B cell (primary cell): ENCODE measurements around the gene SYMPK. TPM values are rescaled to one million over a fixed set of nuclear protein-coding genes. Genes with fewer than 3 reads are reported as not detected.

Source experiments
- ATAC-seq: fragments of 200-7000 bp; cut with Tn5 transposase; one replicate; pipeline ENCODE4 v1.10.0; 2021; ENCODE audit warnings: low read depth, mild to moderate bottlenecking, moderate number of reproducible peaks, moderate library complexity
- CTCF ChIA-PET: fragments of 350-600 bp; sonication (Branson Sonifier 250); formaldehyde crosslinking; loops from one replicate; lab custom pipeline; 2021; ENCODE audit warnings: antibody characterized with exemption, inconsistent platforms; lab: Charles Lee
- POLR2A ChIA-PET: fragments of 350-600 bp; sonication (Branson Sonifier 250); formaldehyde crosslinking; loops from one replicate; lab custom pipeline; 2021; ENCODE audit warnings: antibody characterized with exemption; lab: Charles Lee
- DNase-seq: peaks from one replicate; pipeline ENCODE4 v3.0.0; 2013
- H2AFZ ChIP-seq: 2 replicates; pipeline ENCODE4 v1.6.1; 2012; ENCODE audit warnings: mild to moderate bottlenecking, low read depth, low read length; ENCODE audit not compliant: insufficient read depth, poor library complexity, severe bottlenecking
- H3K27ac ChIP-seq, 2 donors: 1 replicate in 1 of 2; 2 replicates in 1 of 2; pipeline ENCODE4 v1.5.1; 2012 to 2013; ENCODE audit warnings: low read length in 2 of 2, mild to moderate bottlenecking in 2 of 2, moderate library complexity in 1 of 2
- H3K27me3 ChIP-seq, 4 experiments: fragments of 200-600 bp in 1 of 4; sonication (generic) in 1 of 4; replicated peaks in 1 of 4; 1 replicate in 2 of 4; 2 replicates in 2 of 4; pipeline versions ENCODE4 v1.6.1 to v1.7.0; 2013 to 2016; ENCODE audit warnings: low read length in 3 of 4, mild to moderate bottlenecking in 2 of 4, mixed read lengths in 1 of 4, moderate library complexity in 1 of 4; ENCODE audit not compliant: insufficient read depth in 4 of 4, control insufficient read depth in 3 of 4; ENCODE audit errors: control extremely low read depth in 1 of 4
- H3K36me3 ChIP-seq, 2 experiments: replicated peaks in 1 of 2; 1 replicate in 1 of 2; 2 replicates in 1 of 2; pipeline versions ENCODE4 v1.6.1 to v1.7.1; 2013; ENCODE audit warnings: low read length in 1 of 2; ENCODE audit not compliant: insufficient read depth in 2 of 2, control insufficient read depth in 1 of 2; ENCODE audit errors: control extremely low read depth in 1 of 2, extremely low read depth in 1 of 2
- H3K4me1 ChIP-seq, 2 donors: fragments of 200-600 bp in 1 of 2; sonication (generic) in 1 of 2; 1 replicate in 1 of 2; 2 replicates in 1 of 2; pipeline versions ENCODE4 v1.5.1 to v1.6.1; 2013 to 2017; ENCODE audit warnings: low read length in 2 of 2; ENCODE audit not compliant: control insufficient read depth in 2 of 2, insufficient read depth in 2 of 2
- H3K4me2 ChIP-seq: replicated peaks from 2 replicates; pipeline ENCODE3; 2012; ENCODE audit warnings: mild to moderate bottlenecking, low read depth, low read length; ENCODE audit not compliant: poor library complexity, severe bottlenecking
- H3K4me3 ChIP-seq, 5 experiments: fragments of 200-600 bp in 1 of 5; sonication (generic) in 1 of 5; 1 replicate in 3 of 5; 2 replicates in 2 of 5; pipeline versions ENCODE4 v1.5.1 to v1.7.0; 2011 to 2016; ENCODE audit warnings: low read length in 4 of 5, mild to moderate bottlenecking in 4 of 5, low read depth in 2 of 5, control low read depth in 1 of 5, moderate library complexity in 1 of 5; ENCODE audit not compliant: insufficient read depth in 1 of 5; ENCODE audit errors: control extremely low read depth in 1 of 5, extremely low read depth in 1 of 5
- H3K79me2 ChIP-seq: fragments of 200-600 bp; sonication (generic); one replicate; pipeline ENCODE4 v1.6.0; 2016; ENCODE audit warnings: low read length; ENCODE audit not compliant: control insufficient read depth, insufficient read depth
- H3K9ac ChIP-seq: fragments of 200-600 bp; sonication (generic); 2 replicates; pipeline ENCODE4 v1.6.1; 2017; ENCODE audit warnings: mild to moderate bottlenecking, low read length, moderate library complexity
- H3K9me3 ChIP-seq, 3 donors: one replicate each; pipeline versions ENCODE4 v1.6.1 to v1.7.1; 2013; ENCODE audit warnings: low read length in 2 of 3; ENCODE audit not compliant: control insufficient read depth in 2 of 3, insufficient read depth in 1 of 3; ENCODE audit errors: control extremely low read depth in 1 of 3
- H4K20me1 ChIP-seq: 2 replicates; pipeline ENCODE4 v1.6.0; 2012; ENCODE audit warnings: mild to moderate bottlenecking, low read length; ENCODE audit not compliant: insufficient read depth, control insufficient read depth, poor library complexity, severe bottlenecking
- H3K27ac Mint-ChIP-seq: one replicate; pipeline ENCODE4 v1.8.0; 2021; ENCODE audit warnings: mixed read lengths
- H3K27me3 Mint-ChIP-seq: one replicate; pipeline ENCODE4 v1.8.0; 2021; ENCODE audit warnings: mixed read lengths
- H3K4me1 Mint-ChIP-seq: one replicate; pipeline ENCODE4 v1.8.0; 2021; ENCODE audit warnings: mixed read lengths
- H3K4me3 Mint-ChIP-seq: one replicate; pipeline ENCODE4 v1.8.0; 2021; ENCODE audit warnings: mixed read lengths
- H3K9me3 Mint-ChIP-seq: one replicate; pipeline ENCODE4 v1.8.0; 2022; ENCODE audit warnings: mixed read lengths; ENCODE audit not compliant: insufficient read depth
- EZH2 ChIP-seq: IDR thresholded peaks from 2 replicates; pipeline ENCODE4 v1.6.1; 2012; ENCODE audit warnings: borderline replicate concordance, low read depth, mild to moderate bottlenecking, moderate library complexity, low read length; ENCODE audit not compliant: insufficient read depth, poor library complexity, severe bottlenecking
- WGBS: methylation state at CpG from one replicate; pipeline ENCODE4 v1.1.5; 2013; ENCODE audit warnings: missing lambda C conversion rate; ENCODE audit not compliant: insufficient coverage; 5-methylcytosine and 5-hydroxymethylcytosine counted together
- intact Hi-C: fragments of 100-400 bp; cut with micrococcal nuclease; formaldehyde crosslinking; loops from one replicate; pipeline ENCODE4 v1.10.0; 2022
- polyA plus RNA-seq: library from polyadenylated mRNA; depleted of rRNA; stranded (reverse); fragments of >200 nt; gene quantifications from 2 replicates; pipeline ENCODE4 v1.2.3, GENCODE V29; 2012
- total RNA-seq, 2 donors: library from RNA; stranded (reverse); fragments of 120-200 nt in 1 of 2; gene quantifications; 1 replicate in 1 of 2; 2 replicates in 1 of 2; pipeline versions ENCODE4 v1.2.3 to v1.2.4, GENCODE V29; 2013 to 2022
- TF ChIP-seq, protein P1 (sequence below): fragments of 200-600 bp; IDR thresholded peaks from one replicate; pipeline ENCODE4 v1.8.0; 2022; ENCODE audit warnings: antibody characterized with exemption, mild to moderate bottlenecking

SYMPK gene
- total and polyA plus RNA-seq, 2 donors (not counting 1 experiment from before 2014, with no cell fraction given): 119 to 138 TPM

DNA sequence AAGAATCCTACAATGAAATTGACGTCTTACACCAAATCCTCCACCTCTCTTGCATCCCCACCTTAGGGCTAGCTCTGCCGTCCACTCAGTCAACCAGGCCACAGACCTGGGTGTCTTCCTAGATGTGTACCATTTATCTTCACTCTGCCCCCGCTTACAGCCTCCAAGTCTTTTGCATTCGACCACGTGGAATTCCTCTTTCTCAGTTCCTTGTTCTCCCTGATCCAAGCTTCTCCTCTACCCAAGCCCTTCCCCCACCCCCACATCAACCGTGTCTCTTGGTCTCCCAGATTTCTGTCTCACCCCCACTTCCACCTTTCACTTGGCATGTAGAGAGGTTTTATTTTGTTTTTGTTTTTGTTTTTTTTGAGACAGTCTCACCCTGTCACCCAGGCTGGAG lies 69.1 kb downstream of the SYMPK start:
- Mint-ChIP-seq H3K9me3 (no peaks in the 10 kb centered on the region), H3K4me3 (peak overlapping the region; percentile 67), H3K4me1 (peaks cover 32% of the 10 kb centered on the region), H3K27ac (peak overlapping the region; percentile 61), H3K27me3 (peaks cover 8% of the 10 kb centered on the region)
- ChIA-PET CTCF (interaction anchor here (2.0 kb wide), 1 partner anchor 24 kb away, joined by 8 read pairs; no protein-coding TSS in a partner anchor), POLR2A (interaction anchor here (0.6 kb wide), 1 partner anchor 24 kb away, joined by 4 read pairs; no protein-coding TSS in a partner anchor)
- Histone ChIP-seq H3K4me3 (no peak overlapping the region), H3K27ac (no peak overlapping the region), H3K36me3 (peaks cover 0 to 6% of the 10 kb centered on the region in 2 experiments), H3K4me2 (no peak overlapping the region), H3K4me1 (peaks cover 24 to 31% of the 10 kb centered on the region in 2 donors), H2AFZ (no peak overlapping the region), H3K79me2 (peaks cover 24% of the 10 kb centered on the region), H3K27me3 (no peaks in the 10 kb centered on the region), H4K20me1 (peaks cover 23% of the 10 kb centered on the region), H3K9me3 (no peaks in the 10 kb centered on the region), H3K9ac (no peak overlapping the region)
- 39% methylated on average over 5 of the region's 6 CpGs for WGBS
- no peak for TF ChIP-seq EZH2
- TF ChIP-seq, protein P1, sequence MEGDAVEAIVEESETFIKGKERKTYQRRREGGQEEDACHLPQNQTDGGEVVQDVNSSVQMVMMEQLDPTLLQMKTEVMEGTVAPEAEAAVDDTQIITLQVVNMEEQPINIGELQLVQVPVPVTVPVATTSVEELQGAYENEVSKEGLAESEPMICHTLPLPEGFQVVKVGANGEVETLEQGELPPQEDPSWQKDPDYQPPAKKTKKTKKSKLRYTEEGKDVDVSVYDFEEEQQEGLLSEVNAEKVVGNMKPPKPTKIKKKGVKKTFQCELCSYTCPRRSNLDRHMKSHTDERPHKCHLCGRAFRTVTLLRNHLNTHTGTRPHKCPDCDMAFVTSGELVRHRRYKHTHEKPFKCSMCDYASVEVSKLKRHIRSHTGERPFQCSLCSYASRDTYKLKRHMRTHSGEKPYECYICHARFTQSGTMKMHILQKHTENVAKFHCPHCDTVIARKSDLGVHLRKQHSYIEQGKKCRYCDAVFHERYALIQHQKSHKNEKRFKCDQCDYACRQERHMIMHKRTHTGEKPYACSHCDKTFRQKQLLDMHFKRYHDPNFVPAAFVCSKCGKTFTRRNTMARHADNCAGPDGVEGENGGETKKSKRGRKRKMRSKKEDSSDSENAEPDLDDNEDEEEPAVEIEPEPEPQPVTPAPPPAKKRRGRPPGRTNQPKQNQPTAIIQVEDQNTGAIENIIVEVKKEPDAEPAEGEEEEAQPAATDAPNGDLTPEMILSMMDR: no peak
- no peak for DNase-seq
- no peak for ATAC-seq
- intact Hi-C loops: loop anchor here (1.0 to 10.0 kb wide), 8 partner anchors 15 to 287 kb away; partner anchors contain the start of genes CCDC61, FBXO46, OPA3 and SIX5

DNA sequence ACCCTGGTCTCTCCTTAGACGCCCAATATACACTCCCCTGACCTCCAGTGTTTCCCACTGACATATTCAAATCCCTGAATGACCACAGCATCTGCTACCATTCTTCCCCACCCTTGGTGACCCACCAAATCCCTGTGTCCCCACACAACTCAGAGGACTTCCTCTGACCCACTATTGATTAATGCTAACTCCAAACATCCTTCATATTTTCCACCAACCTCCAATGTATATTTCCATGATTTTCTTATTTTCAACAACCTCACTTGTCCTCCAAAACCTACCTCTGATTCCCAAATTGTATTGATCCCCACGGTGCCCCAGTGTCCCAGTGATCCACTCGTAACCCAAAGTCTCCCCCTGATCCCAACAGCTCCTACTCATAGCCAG lies 69.8 kb downstream of the SYMPK start:
- no peak for TF ChIP-seq EZH2
- TF ChIP-seq, protein P1: no peak
- intact Hi-C loops: loop anchor here (1.0 to 10.0 kb wide), 8 partner anchors 14 to 286 kb away; partner anchors contain the start of genes CCDC61, FBXO46, OPA3 and SIX5
- peak overlapping the region; percentile 93 for H3K4me3 Mint-ChIP-seq
- Histone ChIP-seq H3K9me3 (no peaks in the 10 kb centered on the region), H3K4me3 (peak overlapping the region in 4 of 5 experiments; percentile 5 to 73 (median 52)), H3K9ac (peak overlapping the region; percentile 26), H2AFZ (no peak overlapping the region), H4K20me1 (peaks cover 30% of the 10 kb centered on the region), H3K27me3 (no peaks in the 10 kb centered on the region), H3K79me2 (peaks cover 28% of the 10 kb centered on the region), H3K4me1 (peaks cover 24 to 29% of the 10 kb centered on the region in 2 donors), H3K27ac (peak overlapping the region; percentile 22 to 76), H3K4me2 (peak overlapping the region; percentile 95), H3K36me3 (peaks cover 0 to 13% of the 10 kb centered on the region in 2 experiments)
- DNase-seq (no peak), ATAC-seq (no peak)
- 38% methylated on average over 3 of the region's 3 CpGs for WGBS
- H3K27ac Mint-ChIP-seq: peak overlapping the region; percentile 92
- CTCF ChIA-PET: interaction anchor here (1.0 to 2.0 kb wide), 6 partner anchors 9 to 100 kb away, joined by 3 to 9 read pairs (median 8); partner anchors contain the start of genes QPCTL and SIX5
- H3K9me3 Mint-ChIP-seq: no peaks in the 10 kb centered on the region
- POLR2A ChIA-PET: interaction anchor here (1.0 to 1.7 kb wide), 2 partner anchors 23 to 101 kb away, joined by 4 to 18 read pairs; partner anchors contain the start of genes QPCTL, SIX5 and SNRPD2
- peaks cover 8% of the 10 kb centered on the region for H3K27me3 Mint-ChIP-seq
- peaks cover 30% of the 10 kb centered on the region for H3K4me1 Mint-ChIP-seq
